EH (cell line): Measurements from ENCODE around the gene SMIM8.
"Not testable (repeated sequence)": the region's sequence is repeated elsewhere in the genome, so short reads cannot be mapped to it uniquely, and the experiment has no call there.

Source experiments
- DNase-seq: peaks from one replicate; pipeline ENCODE4 v3.0.0-alpha.2; 2015; ENCODE audit warnings: low read depth

The SMIM8 gene

GRCh38 chr6:87322304-87323212 lies at the start of gene SMIM8:
SMIM8 (plus strand) TSS chr6:87322588; CDS start chr6:87337032, 14,444 bp downstream.
- DNase-seq: peak; percentile 71

- DNase-seq: peak; percentile 79
Measured at GRCh38 chr6:87274660-87275274, 47.6 kb upstream of the SMIM8 start.

- no peak for DNase-seq
Measured at GRCh38 chr6:87276624-87277023, 45.8 kb upstream of the SMIM8 start.

GRCh38 chr6:87277123-87277522 lies 45.3 kb upstream of the SMIM8 start:
- DNase-seq: peak; percentile 21

GRCh38 chr6:87279196-87279595 lies 43.2 kb upstream of the SMIM8 start:
- DNase-seq: no peak

- DNase-seq: peak; percentile 20
Measured at GRCh38 chr6:87281426-87281825, 41.0 kb upstream of the SMIM8 start.

GRCh38 chr6:87282743-87283142 lies 39.6 kb upstream of the SMIM8 start:
- no peak for DNase-seq

GRCh38 chr6:87283461-87283860 lies 38.9 kb upstream of the SMIM8 start:
- DNase-seq: no peak

GRCh38 chr6:87287251-87287650 lies 35.1 kb upstream of the SMIM8 start:
- DNase-seq: no peak

- DNase-seq: no peak
Measured at GRCh38 chr6:87289571-87289970, 32.8 kb upstream of the SMIM8 start.

GRCh38 chr6:87291883-87292282 lies 30.5 kb upstream of the SMIM8 start:
- no peak for DNase-seq

- no peak for DNase-seq
Measured at GRCh38 chr6:87293526-87293925, 28.9 kb upstream of the SMIM8 start.

GRCh38 chr6:87297119-87297518 lies 25.3 kb upstream of the SMIM8 start:
- peak; percentile 11 for DNase-seq

GRCh38 chr6:87301277-87301676 lies 21.1 kb upstream of the SMIM8 start:
- DNase-seq: not testable (repeated sequence)

GRCh38 chr6:87308970-87309369 lies 13.4 kb upstream of the SMIM8 start:
- no peak for DNase-seq

GRCh38 chr6:87312860-87313259 lies 9.5 kb upstream of the SMIM8 start:
- no peak for DNase-seq

- DNase-seq: no peak
Measured at GRCh38 chr6:87315071-87315470, 7.3 kb upstream of the SMIM8 start.

- DNase-seq: no peak
Measured at GRCh38 chr6:87319271-87319987, 3.0 kb upstream of the SMIM8 start.

- DNase-seq: not testable (repeated sequence)
Measured at GRCh38 chr6:87323880-87324279, 1.5 kb downstream of the SMIM8 start.

- DNase-seq: no peak
Measured at GRCh38 chr6:87330961-87331360, 8.6 kb downstream of the SMIM8 start.

- no peak for DNase-seq
Measured at GRCh38 chr6:87333033-87333432, 10.6 kb downstream of the SMIM8 start.

GRCh38 chr6:87333591-87334181 lies 11.3 kb downstream of the SMIM8 start:
- DNase-seq: peak; percentile 36
